GM18502 (cell line): Measurements from ENCODE around the gene HSPB1.
"Not testable (repeated sequence)": the region's sequence is repeated elsewhere in the genome, so short reads cannot be mapped to it uniquely, and the experiment has no call there.

Experiments used
- ATAC-seq: cut with Tn5 transposase; IDR thresholded peaks from one replicate; pipeline ENCODE4 v1.9.1; 2021; ENCODE audit warnings: mild to moderate bottlenecking; ENCODE audit not compliant: unreplicated experiment, poor library complexity

Gene HSPB1

GRCh38 chr7:76329479-76329878 lies 27.0 kb downstream of the HSPB1 start:
- no peak for ATAC-seq

- no peak for ATAC-seq
These were observed 27.8 kb downstream of the HSPB1 start for GRCh38 chr7:76330261-76330660.

- ATAC-seq = no peak
These were observed 28.2 kb downstream of the HSPB1 start for GRCh38 chr7:76330673-76331072.

GRCh38 chr7:76332078-76332477 lies 29.6 kb downstream of the HSPB1 start:
- no peak for ATAC-seq

GRCh38 chr7:76333511-76334101 lies 31.1 kb downstream of the HSPB1 start:
- no peak for ATAC-seq

GRCh38 chr7:76334320-76334967 lies 32.0 kb downstream of the HSPB1 start:
- no peak for ATAC-seq

GRCh38 chr7:76335417-76335816 lies 32.9 kb downstream of the HSPB1 start:
- ATAC-seq = not testable (repeated sequence)

GRCh38 chr7:76336094-76336493 lies 33.6 kb downstream of the HSPB1 start:
- ATAC-seq = no peak

GRCh38 chr7:76337147-76337546 lies 34.7 kb downstream of the HSPB1 start:
- no peak for ATAC-seq

GRCh38 chr7:76338298-76339084 lies 36.0 kb downstream of the HSPB1 start:
- no peak for ATAC-seq

- ATAC-seq = no peak
These were observed 38.2 kb downstream of the HSPB1 start for GRCh38 chr7:76340617-76341131.

- no peak for ATAC-seq
These were observed 39.7 kb downstream of the HSPB1 start for GRCh38 chr7:76342222-76342621.

GRCh38 chr7:76343294-76343930 lies 40.9 kb downstream of the HSPB1 start:
- ATAC-seq = no peak

- no peak for ATAC-seq
These were observed 41.5 kb downstream of the HSPB1 start for GRCh38 chr7:76343931-76344321.

- no peak for ATAC-seq
These were observed 43.6 kb downstream of the HSPB1 start for GRCh38 chr7:76346097-76346496.

- no peak for ATAC-seq
These were observed 44.3 kb downstream of the HSPB1 start for GRCh38 chr7:76346778-76347177.

- ATAC-seq = no peak
These were observed 45.2 kb downstream of the HSPB1 start for GRCh38 chr7:76347710-76348109.

GRCh38 chr7:76349313-76349885 lies 46.9 kb downstream of the HSPB1 start:
- ATAC-seq = no peak

GRCh38 chr7:76351372-76351771 lies 48.9 kb downstream of the HSPB1 start:
- no peak for ATAC-seq

- no peak for ATAC-seq
These were observed 49.7 kb downstream of the HSPB1 start for GRCh38 chr7:76352193-76352592.
